Activated CD8-positive, alpha-beta T cell treated with anti-CD3 and anti-CD28 coated beads, Interleukin-2, amount 10 ng/mL, durations not matched to agents 7 days and 5 days (primary cell): ENCODE results near the gene PTPN4. TPM values are rescaled to one million over a fixed set of nuclear protein-coding genes. Genes with fewer than 3 reads are reported as not detected.
A peak's percentile ranks its signal among the peaks of the same experiment; 100 is the strongest.

ENCODE experiments used
- ATAC-seq: fragments of 150-1000 bp; cut with Tn5 transposase; one replicate; pipeline ENCODE4 v1.10.0; 2021; ENCODE audit warnings: moderate library complexity
- CTCF ChIA-PET: fragments of 350-600 bp; sonication (Branson Sonifier 250); formaldehyde crosslinking; loops from one replicate; lab custom pipeline; 2021; ENCODE audit warnings: antibody characterized with exemption; lab: Charles Lee
- POLR2A ChIA-PET: fragments of 350-600 bp; sonication (Branson Sonifier 250); formaldehyde crosslinking; loops from one replicate; lab custom pipeline; 2021; ENCODE audit warnings: antibody characterized with exemption; lab: Charles Lee
- DNase-seq: peaks from one replicate; pipeline ENCODE4 v3.0.0-alpha.2; 2020
- H3K27ac Mint-ChIP-seq: one replicate; pipeline ENCODE4 v1.8.0; 2021; ENCODE audit warnings: mild to moderate bottlenecking, mixed read lengths
- H3K27me3 Mint-ChIP-seq: one replicate; pipeline ENCODE4 v1.8.0; 2021; ENCODE audit warnings: low read depth, mixed read lengths
- H3K36me3 Mint-ChIP-seq: one replicate; pipeline ENCODE4 v1.8.0; 2021; ENCODE audit warnings: low read depth, mixed read lengths
- H3K4me1 Mint-ChIP-seq: one replicate; pipeline ENCODE4 v1.8.0; 2021; ENCODE audit warnings: low read depth, mixed read lengths
- H3K4me3 Mint-ChIP-seq: one replicate; pipeline ENCODE4 v1.8.0; 2021; ENCODE audit warnings: mild to moderate bottlenecking, mixed read lengths
- H3K9me3 Mint-ChIP-seq: one replicate; pipeline ENCODE4 v1.8.0; 2022; ENCODE audit warnings: mixed read lengths; ENCODE audit not compliant: insufficient read depth
- total RNA-seq, 2 experiments: library from RNA; stranded (reverse); gene quantifications; one replicate each; pipeline ENCODE4 v1.2.3, GENCODE V29; 2021

The PTPN4 gene
- total RNA-seq, 2 experiments from 2014 or later = 89.1 to 91.3 TPM

DNA sequence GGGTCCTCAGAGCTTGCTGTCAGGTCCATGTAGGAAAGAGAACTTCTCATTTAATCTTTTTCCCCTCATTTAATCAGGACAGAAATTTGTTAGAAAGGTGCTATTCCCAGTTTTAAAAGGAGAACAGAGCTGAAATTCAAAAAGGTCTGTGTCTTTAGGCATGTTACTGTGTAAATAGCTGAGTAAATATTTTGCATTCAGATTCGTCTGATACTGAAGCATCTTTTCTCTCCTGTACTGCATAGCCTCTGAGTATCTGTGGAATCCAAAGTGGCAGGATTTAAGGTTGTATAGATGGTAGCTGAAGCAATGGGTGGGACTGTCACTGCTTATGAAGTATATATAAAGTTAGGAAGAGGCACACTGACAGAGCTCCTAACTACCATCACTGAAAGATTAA lies 9.0 kb downstream of the PTPN4 start:
- Mint-ChIP-seq H3K4me3 (no peak overlapping the region), H3K27ac (no peak overlapping the region)

DNA sequence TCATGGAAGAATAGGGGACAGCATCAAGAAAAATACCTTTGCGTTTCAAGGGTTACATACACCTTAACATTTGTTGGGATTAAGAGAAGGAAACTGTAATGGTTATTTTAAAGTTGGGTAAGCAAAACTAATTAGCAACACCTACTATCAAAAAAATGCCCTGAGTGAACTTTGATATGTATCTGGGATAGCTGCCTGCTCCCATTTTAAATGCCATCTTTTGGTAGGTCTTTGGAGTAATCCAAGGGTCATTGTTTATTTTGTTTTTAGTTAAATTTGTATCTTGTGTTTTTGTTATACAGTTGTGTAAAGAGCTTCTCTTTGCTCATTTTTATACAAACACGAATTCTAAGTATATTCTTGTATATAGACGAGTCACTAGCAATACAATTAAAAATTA lies 9.9 kb downstream of the PTPN4 start:
- Mint-ChIP-seq H3K27ac (no peak overlapping the region), H3K36me3 (peaks cover 17% of the 10 kb centered on the region), H3K4me1 (peaks cover 11% of the 10 kb centered on the region), H3K4me3 (no peak overlapping the region), H3K27me3 (no peaks in the 10 kb centered on the region), H3K9me3 (no peaks in the 10 kb centered on the region)
- DNase-seq (no peak), ATAC-seq (no peak)
- CTCF ChIA-PET = interaction anchor here (0.8 to 2.2 kb wide), 3 partner anchors 9 to 405 kb away, joined by 3 to 5 read pairs (median 3); no protein-coding TSS in a partner anchor
- POLR2A ChIA-PET = interaction anchor here (1.4 kb wide), 1 partner anchor 10 kb away, joined by 6 read pairs; the partner anchor contains the start of gene PTPN4

More for the DNA sequence above, 9.0 kb downstream of the PTPN4 start:
- CTCF ChIA-PET = interaction anchor here (0.8 to 2.2 kb wide), 4 partner anchors 8 to 406 kb away, joined by 3 to 5 read pairs (median 4); no protein-coding TSS in a partner anchor
- Mint-ChIP-seq H3K9me3 (no peaks in the 10 kb centered on the region), H3K4me1 (peaks cover 14% of the 10 kb centered on the region), H3K36me3 (peaks cover 14% of the 10 kb centered on the region), H3K27me3 (no peaks in the 10 kb centered on the region)
- no peak for DNase-seq
- ATAC-seq = no peak
- POLR2A ChIA-PET = interaction anchor here (0.5 to 1.4 kb wide), 3 partner anchors 9 to 1736 kb away, joined by 5 to 6 read pairs (median 5); partner anchors contain the start of gene PTPN4

DNA sequence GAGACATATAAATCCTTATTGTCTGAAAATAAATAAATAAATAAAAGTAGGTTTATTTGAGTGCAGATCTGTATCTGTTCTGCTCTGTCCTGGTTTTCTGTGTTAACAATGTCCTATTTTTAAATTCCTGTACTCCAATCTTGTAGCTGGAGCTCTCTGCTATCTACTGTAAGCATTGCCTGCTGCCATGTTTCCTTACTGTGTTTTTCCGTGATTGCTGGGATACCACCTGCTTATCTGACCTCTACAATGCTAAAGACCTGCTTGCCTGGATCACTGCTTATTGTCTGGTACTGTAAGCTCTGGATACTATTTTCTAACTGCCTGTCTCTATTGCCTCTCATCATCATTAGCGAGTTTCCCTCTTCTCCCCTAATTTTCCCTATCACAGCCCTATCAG lies 11.6 kb downstream of the PTPN4 start:
- POLR2A ChIA-PET = no interaction called here
- CTCF ChIA-PET = no interaction called here

DNA sequence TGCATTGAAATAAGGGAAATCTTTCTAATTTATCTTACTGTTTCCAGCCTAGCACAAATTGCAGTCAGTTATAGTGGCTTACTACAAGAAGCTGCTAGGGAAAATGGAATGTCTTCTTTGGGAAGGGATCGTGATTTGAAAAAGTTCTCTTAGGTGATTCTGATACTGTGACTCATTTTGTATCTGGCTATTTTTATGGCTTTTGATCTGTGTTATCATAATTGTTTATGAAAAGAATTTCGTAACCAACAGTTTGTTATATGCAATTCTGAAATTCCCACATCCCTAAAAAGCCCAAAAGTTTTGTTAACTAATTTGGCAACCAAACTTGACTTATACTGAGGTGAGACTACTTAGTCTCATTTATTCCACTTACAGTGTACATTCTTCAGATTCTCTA lies 12.4 kb downstream of the PTPN4 start:
- no peaks in the 10 kb centered on the region for H3K27me3 Mint-ChIP-seq
- ChIA-PET POLR2A (no interaction called here), CTCF (no interaction called here)
- no peak overlapping the region for H3K27ac Mint-ChIP-seq
- ATAC-seq = no peak
- peaks cover 11% of the 10 kb centered on the region for H3K4me1 Mint-ChIP-seq
- no peak overlapping the region for H3K4me3 Mint-ChIP-seq
- no peak for DNase-seq
- H3K36me3 Mint-ChIP-seq = peaks cover 10% of the 10 kb centered on the region
- H3K9me3 Mint-ChIP-seq = no peaks in the 10 kb centered on the region

More for the DNA sequence above, 11.6 kb downstream of the PTPN4 start:
- Mint-ChIP-seq H3K27ac (no peak overlapping the region), H3K27me3 (no peaks in the 10 kb centered on the region), H3K9me3 (no peaks in the 10 kb centered on the region), H3K4me3 (no peak overlapping the region), H3K36me3 (peaks cover 10% of the 10 kb centered on the region), H3K4me1 (peaks cover 8% of the 10 kb centered on the region)
- ATAC-seq = no peak
- no peak for DNase-seq

DNA sequence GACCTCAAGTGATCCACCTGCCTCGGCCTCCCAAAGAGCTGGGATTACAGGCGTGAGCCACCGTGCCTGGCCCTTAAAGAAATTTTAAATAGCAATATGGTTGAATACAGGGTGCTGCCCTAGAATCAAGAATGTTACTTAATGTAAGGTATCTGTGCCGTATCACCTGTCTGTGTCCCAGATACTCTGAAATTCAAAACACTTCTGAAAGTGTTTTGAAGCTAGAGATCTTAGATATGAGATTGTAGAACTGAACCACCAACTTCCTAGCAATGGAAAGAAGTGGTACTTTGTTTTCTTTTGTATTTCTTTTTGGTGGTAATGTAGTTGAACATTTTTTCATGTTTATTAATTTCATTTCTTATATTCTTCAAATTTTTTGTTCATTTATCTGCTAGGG lies 13.0 kb downstream of the PTPN4 start:
- no peak overlapping the region for H3K27ac Mint-ChIP-seq
- ATAC-seq = peak; percentile 55
- no peak overlapping the region for H3K4me3 Mint-ChIP-seq
- ChIA-PET POLR2A (no interaction called here), CTCF (interaction anchor here (1.3 kb wide), 1 partner anchor 16 kb away, joined by 3 read pairs; no protein-coding TSS in a partner anchor)
- H3K36me3 Mint-ChIP-seq = peaks cover 10% of the 10 kb centered on the region
- peaks cover 11% of the 10 kb centered on the region for H3K4me1 Mint-ChIP-seq
- DNase-seq = no peak
- H3K27me3 Mint-ChIP-seq = no peaks in the 10 kb centered on the region
- H3K9me3 Mint-ChIP-seq = no peaks in the 10 kb centered on the region

DNA sequence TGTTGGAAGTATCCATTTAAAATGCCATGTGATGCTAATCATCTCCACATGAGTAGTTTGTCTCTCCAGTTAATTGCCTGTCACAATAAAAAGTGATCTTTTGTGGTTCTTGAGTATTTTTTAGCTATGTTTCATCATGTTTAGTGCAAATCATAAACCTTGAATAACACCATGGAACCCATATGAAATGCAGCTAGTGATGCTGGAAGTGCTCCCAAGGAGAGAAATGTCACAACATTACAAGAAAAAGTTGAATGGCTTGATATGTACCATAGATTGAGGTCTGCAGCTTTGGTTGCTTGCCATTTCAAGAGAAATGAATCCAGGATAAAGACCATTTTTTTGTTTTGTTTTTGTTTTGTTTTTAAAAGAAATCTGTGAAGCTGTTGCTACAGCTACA lies 14.3 kb downstream of the PTPN4 start:
- POLR2A ChIA-PET = no interaction called here
- ATAC-seq = no peak
- Mint-ChIP-seq H3K27me3 (no peaks in the 10 kb centered on the region), H3K4me1 (peaks cover 11% of the 10 kb centered on the region), H3K36me3 (peaks cover 10% of the 10 kb centered on the region), H3K4me3 (no peak overlapping the region), H3K9me3 (no peaks in the 10 kb centered on the region), H3K27ac (no peak overlapping the region)
- CTCF ChIA-PET = interaction anchor here (0.9 to 1.3 kb wide), 4 partner anchors 14 to 71 kb away, joined by 3 read pairs; partner anchors contain the start of gene PTPN4
- DNase-seq = no peak

DNA sequence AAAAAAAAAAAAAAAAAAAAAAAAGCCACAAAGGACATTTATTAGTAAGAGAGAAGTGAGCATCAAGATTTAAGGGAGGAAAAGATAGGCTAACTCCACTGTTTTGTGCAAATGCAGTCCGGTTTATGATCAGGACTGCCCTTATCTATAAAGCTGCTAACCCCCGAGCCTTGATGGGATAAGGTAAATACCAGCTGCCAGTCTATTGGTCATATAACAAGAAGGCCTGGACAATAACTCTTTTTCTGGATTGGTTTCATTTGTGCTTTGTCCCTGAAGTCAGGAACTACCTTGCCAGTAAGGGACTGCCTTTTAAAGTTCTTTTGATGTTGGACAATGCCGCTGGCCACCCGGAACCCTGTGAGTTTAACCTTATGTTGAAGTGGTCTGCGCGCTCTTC lies 15.4 kb downstream of the PTPN4 start:
- Mint-ChIP-seq H3K27me3 (no peaks in the 10 kb centered on the region), H3K27ac (no peak overlapping the region), H3K9me3 (no peaks in the 10 kb centered on the region), H3K4me3 (no peak overlapping the region), H3K4me1 (peaks cover 11% of the 10 kb centered on the region), H3K36me3 (peaks cover 11% of the 10 kb centered on the region)
- ATAC-seq (no peak), DNase-seq (no peak)
- ChIA-PET CTCF (interaction anchor here (1.1 to 1.3 kb wide), 2 partner anchors 15 to 19 kb away, joined by 3 read pairs; partner anchors contain the start of gene PTPN4), POLR2A (no interaction called here)

DNA sequence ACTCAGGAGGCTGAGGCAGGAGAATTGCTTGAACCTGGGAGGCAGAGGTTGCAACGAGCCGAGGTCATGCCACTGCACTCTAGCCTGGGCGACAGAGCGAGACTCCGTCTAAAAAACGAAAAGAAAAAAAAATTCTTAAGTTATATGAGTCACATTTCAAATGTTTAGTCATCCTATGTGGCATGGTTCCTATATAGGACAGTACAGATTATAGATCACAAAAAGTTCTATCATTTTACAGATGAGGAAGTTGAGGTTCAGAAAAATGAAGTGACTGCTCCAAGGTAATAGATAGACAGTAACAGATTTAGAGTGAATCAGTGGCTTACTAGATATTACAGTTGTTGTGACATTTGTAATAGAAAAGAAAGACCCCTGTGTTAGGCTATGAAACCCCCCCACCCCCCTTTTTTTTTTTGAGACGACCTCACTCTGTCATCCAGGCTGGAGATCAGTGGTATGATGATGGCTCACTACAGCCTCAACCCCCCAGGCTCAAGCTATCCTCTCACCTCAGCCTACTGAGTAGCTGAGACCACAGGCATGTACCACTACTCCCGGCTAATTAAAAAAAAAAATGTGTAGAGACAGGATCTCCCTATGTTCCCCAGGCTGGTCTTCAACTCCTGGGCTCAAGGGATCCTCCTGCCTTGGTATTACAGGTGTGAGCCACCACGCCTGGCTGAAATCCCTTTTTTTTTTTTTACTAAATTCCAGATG lies 22.7 kb downstream of the PTPN4 start:
- H3K27me3 Mint-ChIP-seq = no peaks in the 10 kb centered on the region
- CTCF ChIA-PET = no interaction called here
- H3K9me3 Mint-ChIP-seq = no peaks in the 10 kb centered on the region
- no peak overlapping the region for H3K4me3 Mint-ChIP-seq
- H3K4me1 Mint-ChIP-seq = no peaks in the 10 kb centered on the region
- ATAC-seq = no peak
- no peak overlapping the region for H3K27ac Mint-ChIP-seq
- DNase-seq = no peak
- peaks cover 5% of the 10 kb centered on the region for H3K36me3 Mint-ChIP-seq
- POLR2A ChIA-PET = no interaction called here

DNA sequence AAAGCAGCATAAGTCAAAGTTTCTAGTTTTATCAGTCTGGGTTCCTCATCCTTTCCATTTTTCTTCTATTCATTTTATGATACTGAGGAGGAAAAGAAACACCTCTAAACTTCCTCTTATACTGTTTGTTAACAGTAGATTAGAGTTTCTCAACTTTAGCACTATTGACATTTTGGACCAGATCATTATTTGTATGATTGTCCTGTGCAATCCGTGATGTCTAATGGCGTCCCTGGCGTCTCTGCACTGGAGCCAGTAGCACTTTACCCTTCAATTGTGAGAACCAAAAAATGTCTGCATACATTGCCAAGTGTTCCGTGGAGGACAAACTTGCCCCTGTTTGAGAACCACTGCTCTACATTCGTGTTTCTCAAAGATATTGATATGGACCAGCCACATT lies 25.2 kb downstream of the PTPN4 start:
- peaks cover 10% of the 10 kb centered on the region for H3K36me3 Mint-ChIP-seq
- no peak for DNase-seq
- ChIA-PET CTCF (no interaction called here), POLR2A (no interaction called here)
- no peak overlapping the region for H3K27ac Mint-ChIP-seq
- no peaks in the 10 kb centered on the region for H3K4me1 Mint-ChIP-seq
- no peak for ATAC-seq
- H3K4me3 Mint-ChIP-seq = no peak overlapping the region
- no peaks in the 10 kb centered on the region for H3K27me3 Mint-ChIP-seq
- peaks cover 14% of the 10 kb centered on the region for H3K9me3 Mint-ChIP-seq

DNA sequence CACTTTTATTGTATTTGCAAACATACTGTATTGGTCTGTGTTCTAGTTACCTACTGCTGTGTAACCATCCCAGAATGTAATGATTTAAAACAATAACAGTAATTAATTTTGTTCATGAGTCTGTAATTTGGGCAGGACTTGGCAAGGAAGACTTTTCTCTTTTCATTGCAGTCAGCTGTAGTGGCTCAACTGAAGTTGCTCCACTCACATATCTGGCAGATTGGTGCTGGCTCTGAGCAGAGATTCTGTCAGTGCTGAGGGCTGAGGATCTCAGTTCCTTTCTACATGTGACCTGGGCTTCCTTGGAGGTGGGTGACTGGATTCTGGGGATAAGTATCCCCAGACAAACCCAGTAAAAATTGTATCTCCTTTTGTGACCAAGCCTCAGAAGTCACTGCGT lies 26.6 kb downstream of the PTPN4 start:
- Mint-ChIP-seq H3K4me3 (no peak overlapping the region), H3K4me1 (no peaks in the 10 kb centered on the region), H3K9me3 (peaks cover 17% of the 10 kb centered on the region), H3K27ac (no peak overlapping the region), H3K27me3 (no peaks in the 10 kb centered on the region), H3K36me3 (peaks cover 16% of the 10 kb centered on the region)
- ATAC-seq (no peak), DNase-seq (no peak)
- POLR2A ChIA-PET = no interaction called here
- CTCF ChIA-PET = no interaction called here

DNA sequence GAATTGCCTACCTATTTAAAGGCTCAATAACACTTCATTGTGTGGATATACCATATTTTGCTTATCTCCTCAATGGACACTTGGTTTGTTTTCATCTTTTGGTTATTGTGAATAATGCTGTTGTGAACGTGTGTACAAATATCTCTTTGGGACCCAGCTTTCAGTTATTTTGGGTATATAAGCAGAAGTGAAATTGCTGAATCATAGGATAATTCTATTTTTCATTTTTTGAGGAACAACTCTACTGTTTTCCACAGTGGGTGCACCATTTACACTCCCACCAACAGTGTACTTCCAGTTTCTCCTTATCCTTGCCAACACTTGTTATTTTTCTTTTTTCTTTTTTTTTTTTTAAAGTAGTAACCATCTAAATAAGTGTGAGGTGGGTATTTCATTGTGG lies 29.0 kb downstream of the PTPN4 start:
- Mint-ChIP-seq H3K4me1 (no peaks in the 10 kb centered on the region), H3K27ac (no peak overlapping the region), H3K36me3 (peaks cover 36% of the 10 kb centered on the region), H3K27me3 (no peaks in the 10 kb centered on the region), H3K9me3 (peaks cover 39% of the 10 kb centered on the region), H3K4me3 (no peak overlapping the region)
- POLR2A ChIA-PET = no interaction called here
- CTCF ChIA-PET = interaction anchor here (1.2 kb wide), 1 partner anchor 15 kb away, joined by 3 read pairs; no protein-coding TSS in a partner anchor
- DNase-seq (no peak), ATAC-seq (no peak)

DNA sequence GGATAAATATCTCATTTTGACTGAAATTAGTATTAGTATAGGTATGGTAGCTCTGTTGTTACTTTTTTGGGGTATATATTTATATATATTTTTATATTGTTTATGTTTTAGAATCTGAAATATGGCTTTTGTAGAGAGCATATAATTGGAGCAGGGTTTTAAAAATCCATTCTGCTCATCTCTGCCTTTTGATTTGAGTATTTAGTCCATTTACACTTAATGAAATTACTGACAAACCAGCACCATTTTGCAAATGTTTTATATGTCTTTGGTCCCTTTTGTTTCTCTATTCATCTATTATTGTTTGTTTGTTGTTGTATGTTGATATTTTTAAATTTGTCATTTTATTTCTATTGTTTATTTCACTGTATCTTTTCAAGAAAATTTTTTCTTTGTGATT lies 30.7 kb downstream of the PTPN4 start:
- H3K27me3 Mint-ChIP-seq = no peaks in the 10 kb centered on the region
- peaks cover 39% of the 10 kb centered on the region for H3K9me3 Mint-ChIP-seq
- no peak overlapping the region for H3K27ac Mint-ChIP-seq
- no peak for DNase-seq
- ATAC-seq = no peak
- ChIA-PET POLR2A (no interaction called here), CTCF (no interaction called here)
- H3K36me3 Mint-ChIP-seq = peaks cover 49% of the 10 kb centered on the region
- no peak overlapping the region for H3K4me3 Mint-ChIP-seq
- H3K4me1 Mint-ChIP-seq = no peaks in the 10 kb centered on the region
